GM18508 (cell line): ENCODE results near the gene MT1B.

Source experiments
- ATAC-seq: cut with Tn5 transposase; IDR thresholded peaks from one replicate; pipeline ENCODE4 v1.9.1; 2021; ENCODE audit warnings: moderate number of reproducible peaks; ENCODE audit not compliant: insufficient read depth, unreplicated experiment

Gene MT1B

GRCh38 chr16:56636616-56637413 is 14.9 kb upstream of the MT1B start:
- no peak for ATAC-seq

- ATAC-seq, result no peak
Measured at GRCh38 chr16:56637814-56638750, 13.6 kb upstream of the MT1B start, which contains the start of gene MT1A. Gene MT1A, plus strand, starts transcription at chr16:56638666. Its CDS starts 73 bp downstream, at chr16:56638739.

- no peak for ATAC-seq
Measured at GRCh38 chr16:56639045-56639444, 12.6 kb upstream of the MT1B start.

GRCh38 chr16:56640076-56640475 is 11.6 kb upstream of the MT1B start:
- no peak for ATAC-seq

GRCh38 chr16:56641166-56641565 is 10.5 kb upstream of the MT1B start:
- no peak for ATAC-seq

- ATAC-seq, result no peak
Measured at GRCh38 chr16:56643080-56643778, 8.5 kb upstream of the MT1B start.

- no peak for ATAC-seq
Measured at GRCh38 chr16:56643833-56644232, 7.9 kb upstream of the MT1B start.

GRCh38 chr16:56645311-56645710 is 6.4 kb upstream of the MT1B start:
- no peak for ATAC-seq

GRCh38 chr16:56645838-56646237 is 5.8 kb upstream of the MT1B start:
- ATAC-seq, result no peak

GRCh38 chr16:56647641-56648431 is 3.9 kb upstream of the MT1B start:
- no peak for ATAC-seq

- ATAC-seq, result no peak
Measured at GRCh38 chr16:56649271-56649670, 2.4 kb upstream of the MT1B start.

GRCh38 chr16:56649820-56650219 is 1.9 kb upstream of the MT1B start:
- ATAC-seq, result no peak

GRCh38 chr16:56652600-56652999 is 914 bp downstream of the MT1B start:
- no peak for ATAC-seq

- ATAC-seq, result no peak
Measured at GRCh38 chr16:56653218-56653617, 1.5 kb downstream of the MT1B start.

- ATAC-seq, result no peak
Measured at GRCh38 chr16:56657555-56658326, 6.1 kb downstream of the MT1B start, which contains the start of gene MT1F. Gene MT1F, plus strand, starts transcription at chr16:56657959. Its CDS starts 100 bp downstream, at chr16:56658059.

- no peak for ATAC-seq
Measured at GRCh38 chr16:56658327-56658875, 6.7 kb downstream of the MT1B start.

- no peak for ATAC-seq
Measured at GRCh38 chr16:56662357-56663354, 11.0 kb downstream of the MT1B start.
